DOHH2 (cell line): ENCODE data around the gene CENPP.

Experiments used
- EZH2phosphoT487 ChIP-seq: fragments of 200-600 bp; sonication (generic); IDR thresholded peaks from 2 replicates; pipeline ENCODE4 v1.6.1; 2017; ENCODE audit warnings: borderline replicate concordance, mild to moderate bottlenecking, antibody characterized with exemption, low read length, moderate library complexity, mixed read lengths
- TF ChIP-seq, protein P1 (sequence below): fragments of 200-600 bp; sonication (generic); IDR thresholded peaks from one replicate; pipeline ENCODE4 v1.5.1; 2014; ENCODE audit warnings: antibody characterized with exemption, mild to moderate bottlenecking, low read depth, low read length; ENCODE audit not compliant: poor library complexity, severe bottlenecking

DNA sequence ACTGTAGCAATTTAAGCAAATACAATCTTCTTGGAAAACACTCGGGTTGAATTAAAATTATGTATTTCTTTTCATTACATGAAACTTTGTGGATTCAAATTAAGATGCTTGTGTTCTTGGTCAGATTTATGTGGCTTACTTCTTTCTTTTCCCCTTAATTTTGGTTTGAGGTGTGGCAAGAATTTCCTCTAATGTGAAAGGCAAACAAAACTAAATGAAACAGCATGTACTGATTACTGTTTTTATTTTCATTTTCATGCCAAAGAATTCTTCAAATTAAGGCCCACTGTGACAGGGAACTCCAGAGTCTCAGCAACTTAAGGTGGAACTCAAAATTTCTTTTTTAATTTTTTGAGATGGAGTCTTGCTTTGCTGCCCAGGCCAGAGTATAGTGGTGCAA is 98.6 kb downstream of the CENPP start, which contains the start of gene OMD:
- TF ChIP-seq, protein P1, sequence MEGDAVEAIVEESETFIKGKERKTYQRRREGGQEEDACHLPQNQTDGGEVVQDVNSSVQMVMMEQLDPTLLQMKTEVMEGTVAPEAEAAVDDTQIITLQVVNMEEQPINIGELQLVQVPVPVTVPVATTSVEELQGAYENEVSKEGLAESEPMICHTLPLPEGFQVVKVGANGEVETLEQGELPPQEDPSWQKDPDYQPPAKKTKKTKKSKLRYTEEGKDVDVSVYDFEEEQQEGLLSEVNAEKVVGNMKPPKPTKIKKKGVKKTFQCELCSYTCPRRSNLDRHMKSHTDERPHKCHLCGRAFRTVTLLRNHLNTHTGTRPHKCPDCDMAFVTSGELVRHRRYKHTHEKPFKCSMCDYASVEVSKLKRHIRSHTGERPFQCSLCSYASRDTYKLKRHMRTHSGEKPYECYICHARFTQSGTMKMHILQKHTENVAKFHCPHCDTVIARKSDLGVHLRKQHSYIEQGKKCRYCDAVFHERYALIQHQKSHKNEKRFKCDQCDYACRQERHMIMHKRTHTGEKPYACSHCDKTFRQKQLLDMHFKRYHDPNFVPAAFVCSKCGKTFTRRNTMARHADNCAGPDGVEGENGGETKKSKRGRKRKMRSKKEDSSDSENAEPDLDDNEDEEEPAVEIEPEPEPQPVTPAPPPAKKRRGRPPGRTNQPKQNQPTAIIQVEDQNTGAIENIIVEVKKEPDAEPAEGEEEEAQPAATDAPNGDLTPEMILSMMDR, result no peak
- no peak for TF ChIP-seq EZH2phosphoT487
